GM12873 (cell line): Measurements from ENCODE around the gene DDX54.

Source experiments
- TF ChIP-seq, protein P1 (sequence below): IDR thresholded peaks from 2 replicates; pipeline ENCODE4 v1.5.1; 2012; ENCODE audit warnings: low read depth, mild to moderate bottlenecking, moderate library complexity, low read length, control low read depth; ENCODE audit not compliant: insufficient read depth; ENCODE audit errors: missing control alignments

DDX54 gene

DNA sequence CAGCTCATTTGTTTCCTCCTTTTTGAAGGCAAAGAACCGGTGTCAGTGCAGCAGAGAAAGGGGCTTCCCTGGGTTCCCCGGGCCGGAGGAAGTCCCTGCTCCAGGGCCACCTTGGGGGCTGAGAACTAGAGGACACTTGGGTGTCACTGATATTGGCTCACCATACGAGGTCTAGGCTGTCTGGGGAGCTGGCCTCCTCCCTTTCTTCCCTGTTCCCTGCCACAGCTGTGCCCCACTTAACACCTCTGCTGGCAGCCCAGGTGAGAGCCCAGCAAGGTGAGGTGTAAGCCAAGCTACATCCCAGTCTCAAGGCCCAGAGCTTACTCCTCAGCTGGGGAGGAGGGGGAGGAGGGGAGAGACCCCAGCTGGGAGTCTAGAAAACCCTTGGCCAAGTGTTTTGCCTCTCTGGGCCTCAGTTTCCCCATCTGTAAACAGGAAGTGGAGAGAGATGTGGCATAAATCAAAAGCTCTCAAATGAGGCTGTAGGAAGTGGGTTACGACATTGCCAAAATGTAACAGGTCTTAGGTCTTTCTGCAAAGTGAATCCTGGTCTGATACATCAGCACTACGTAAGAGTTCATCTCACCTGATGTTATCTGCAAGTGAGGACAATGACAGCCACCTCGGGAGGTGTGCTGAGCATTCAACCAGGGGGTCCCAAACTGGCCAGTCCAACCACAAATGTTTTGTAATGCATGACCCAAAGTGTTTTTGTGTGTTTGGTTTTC, 75.2 kb downstream of the DDX54 start:
- TF ChIP-seq, protein P1, sequence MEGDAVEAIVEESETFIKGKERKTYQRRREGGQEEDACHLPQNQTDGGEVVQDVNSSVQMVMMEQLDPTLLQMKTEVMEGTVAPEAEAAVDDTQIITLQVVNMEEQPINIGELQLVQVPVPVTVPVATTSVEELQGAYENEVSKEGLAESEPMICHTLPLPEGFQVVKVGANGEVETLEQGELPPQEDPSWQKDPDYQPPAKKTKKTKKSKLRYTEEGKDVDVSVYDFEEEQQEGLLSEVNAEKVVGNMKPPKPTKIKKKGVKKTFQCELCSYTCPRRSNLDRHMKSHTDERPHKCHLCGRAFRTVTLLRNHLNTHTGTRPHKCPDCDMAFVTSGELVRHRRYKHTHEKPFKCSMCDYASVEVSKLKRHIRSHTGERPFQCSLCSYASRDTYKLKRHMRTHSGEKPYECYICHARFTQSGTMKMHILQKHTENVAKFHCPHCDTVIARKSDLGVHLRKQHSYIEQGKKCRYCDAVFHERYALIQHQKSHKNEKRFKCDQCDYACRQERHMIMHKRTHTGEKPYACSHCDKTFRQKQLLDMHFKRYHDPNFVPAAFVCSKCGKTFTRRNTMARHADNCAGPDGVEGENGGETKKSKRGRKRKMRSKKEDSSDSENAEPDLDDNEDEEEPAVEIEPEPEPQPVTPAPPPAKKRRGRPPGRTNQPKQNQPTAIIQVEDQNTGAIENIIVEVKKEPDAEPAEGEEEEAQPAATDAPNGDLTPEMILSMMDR, result no peak

DNA sequence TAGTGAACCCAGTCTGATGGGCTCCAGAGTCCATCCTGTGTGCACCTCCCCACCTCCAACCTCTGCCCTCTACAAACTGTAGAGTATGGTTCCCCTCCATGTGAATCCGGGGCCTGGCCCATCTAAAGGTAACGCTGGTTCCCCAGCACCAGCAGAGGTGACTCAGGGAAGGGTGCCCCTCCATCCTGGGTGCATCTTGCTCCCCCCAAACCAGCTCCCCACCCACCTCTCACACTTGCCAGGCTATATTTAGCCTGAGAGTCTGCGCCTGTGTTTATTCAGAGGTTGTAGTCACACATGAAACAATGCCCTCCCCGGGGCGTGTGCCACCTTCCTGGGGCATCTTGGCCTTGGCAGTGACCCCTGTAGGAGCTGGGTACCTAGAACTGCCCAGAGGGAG, 75.9 kb downstream of the DDX54 start:
- TF ChIP-seq, protein P1, result no peak

DNA sequence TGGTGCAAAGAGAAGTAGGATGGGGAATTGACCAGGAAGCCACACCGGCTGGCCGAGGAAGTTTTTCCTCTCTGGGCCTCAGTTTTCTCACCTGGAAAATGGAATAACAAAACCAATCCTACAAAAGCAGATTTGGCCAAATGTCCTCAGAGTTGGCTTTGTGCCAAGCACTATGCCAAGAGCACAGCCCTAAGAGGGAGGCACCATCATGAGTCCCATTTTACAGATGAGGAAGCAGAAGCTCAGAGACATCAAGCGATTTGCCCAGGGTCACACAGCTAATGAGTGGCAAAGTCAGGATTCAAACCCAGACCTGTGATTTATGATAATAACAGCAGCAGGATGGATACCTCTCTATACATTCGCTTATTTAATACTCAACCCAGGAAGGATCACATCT, 77.0 kb downstream of the DDX54 start:
- TF ChIP-seq, protein P1, result no peak
